Peyer's patch (tissue), 4 donors: ENCODE data around the gene FAM169A. TPM values are rescaled to one million over a fixed set of nuclear protein-coding genes. Genes with fewer than 3 reads are reported as not detected.
"Not testable (repeated sequence)": the region's sequence is repeated elsewhere in the genome, so short reads cannot be mapped to it uniquely, and the experiment has no call there.

Experiments
- DNase-seq, 3 donors: peaks; one replicate each; pipeline ENCODE4 v3.0.0-alpha.2; 2017 to 2019
- H3K27ac ChIP-seq, 4 donors: fragments of 200-600 bp; sonication (generic); one replicate each; pipeline ENCODE4 v1.5.1; 2016 to 2019
- H3K27me3 ChIP-seq, 2 donors: fragments of 200-600 bp; sonication (generic); one replicate each; pipeline ENCODE4 v1.5.1; 2019
- H3K36me3 ChIP-seq, 3 donors: fragments of 200-600 bp; sonication (generic); one replicate each; pipeline ENCODE4 v1.5.1; 2016 to 2019
- H3K4me1 ChIP-seq, 4 donors: fragments of 200-600 bp; sonication (generic); one replicate each; pipeline ENCODE4 v1.5.1; 2016 to 2019
- H3K4me3 ChIP-seq, 4 donors: fragments of 200-600 bp; sonication (generic); 1 replicate in 3 of 4; 2 replicates in 1 of 4; pipeline ENCODE4 v1.5.1; 2016 to 2019; ENCODE audit warnings: mild to moderate bottlenecking in 1 of 4
- H3K9me3 ChIP-seq, 4 donors: fragments of 200-600 bp; sonication (generic); one replicate each; pipeline ENCODE4 v1.5.1; 2016 to 2019; ENCODE audit warnings: mild to moderate bottlenecking in 1 of 4
- CTCF ChIP-seq, 6 experiments: fragments of 450-650 bp in 4 of 6; fragments of 200-600 bp in 2 of 6; sonication (generic) in 1 of 6; IDR thresholded peaks; one replicate each; pipeline ENCODE4 v1.5.1; 2017 to 2019; ENCODE audit warnings: antibody characterized with exemption in 6 of 6, mild to moderate bottlenecking in 3 of 6, moderate library complexity in 1 of 6
- POLR2A ChIP-seq, 2 donors: fragments of 450-650 bp; IDR thresholded peaks; one replicate each; pipeline ENCODE4 v1.5.1; 2017; ENCODE audit warnings: antibody characterized with exemption in 2 of 2, mild to moderate bottlenecking in 2 of 2, moderate library complexity in 2 of 2
- total RNA-seq, 4 donors: library from RNA; depleted of rRNA; stranded (reverse); fragments of >200 nt; gene quantifications; one replicate each; pipeline ENCODE4 v1.1.0, GENCODE V29; 2016

Gene FAM169A
- total RNA-seq, 4 donors from 2014 or later, result 1.7 to 6.0 (median 2.9) TPM

- no peak overlapping the region for H3K4me3 ChIP-seq
- H3K4me1 ChIP-seq, result peaks cover 0 to 12% (median 3%) of the 10 kb centered on the region in 4 donors
- H3K9me3 ChIP-seq, result no peaks in the 10 kb centered on the region
- H3K27ac ChIP-seq, result no peak overlapping the region
- no peaks in the 10 kb centered on the region for H3K36me3 ChIP-seq
- H3K27me3 ChIP-seq, result peaks cover 0 to 29% of the 10 kb centered on the region in 2 donors
- no peak for DNase-seq
- no peak for TF ChIP-seq CTCF (IDR thresholded peaks at IDR 0.05)
- no peak for TF ChIP-seq POLR2A (IDR thresholded peaks at IDR 0.05)
Observed at GRCh38 chr5:74862221-74862620, 4.0 kb downstream of the FAM169A start.

- not testable (repeated sequence) for H3K4me1 ChIP-seq, DNase-seq, H3K27ac ChIP-seq, H3K27me3 ChIP-seq, H3K4me3 ChIP-seq, H3K36me3 ChIP-seq, H3K9me3 ChIP-seq
Observed at GRCh38 chr5:74856975-74857374, 9.2 kb downstream of the FAM169A start.

GRCh38 chr5:74853256-74853655 is 12.9 kb downstream of the FAM169A start:
- Histone ChIP-seq H3K27ac (no peak overlapping the region), H3K27me3 (no peaks in the 10 kb centered on the region), H3K9me3 (no peaks in the 10 kb centered on the region), H3K4me1 (no peaks in the 10 kb centered on the region), H3K36me3 (no peaks in the 10 kb centered on the region), H3K4me3 (no peak overlapping the region)
- no peak for TF ChIP-seq POLR2A (IDR thresholded peaks at IDR 0.05)
- no peak for TF ChIP-seq CTCF (IDR thresholded peaks at IDR 0.05)
- no peak for DNase-seq

GRCh38 chr5:74851684-74852353 is 14.4 kb downstream of the FAM169A start:
- DNase-seq, result no peak
- Histone ChIP-seq H3K27ac (no peak overlapping the region), H3K27me3 (no peaks in the 10 kb centered on the region), H3K4me1 (no peaks in the 10 kb centered on the region), H3K4me3 (no peak overlapping the region), H3K9me3 (no peaks in the 10 kb centered on the region), H3K36me3 (no peaks in the 10 kb centered on the region)
- TF ChIP-seq CTCF (IDR thresholded peaks at IDR 0.05), result no peak
- TF ChIP-seq POLR2A (IDR thresholded peaks at IDR 0.05), result no peak

- Histone ChIP-seq H3K4me3 (no peak overlapping the region), H3K36me3 (no peaks in the 10 kb centered on the region), H3K4me1 (no peaks in the 10 kb centered on the region), H3K27me3 (no peaks in the 10 kb centered on the region), H3K9me3 (no peaks in the 10 kb centered on the region), H3K27ac (no peak overlapping the region)
- no peak for DNase-seq
- TF ChIP-seq CTCF (IDR thresholded peaks at IDR 0.05) (no peak), POLR2A (IDR thresholded peaks at IDR 0.05) (no peak)
Observed at GRCh38 chr5:74850789-74851425, 15.3 kb downstream of the FAM169A start.

GRCh38 chr5:74850030-74850429 is 16.2 kb downstream of the FAM169A start:
- Histone ChIP-seq H3K36me3 (no peaks in the 10 kb centered on the region), H3K27ac (no peak overlapping the region)
- no peak for TF ChIP-seq CTCF (IDR thresholded peaks at IDR 0.05)
- no peak for TF ChIP-seq POLR2A (IDR thresholded peaks at IDR 0.05)

More at GRCh38 chr5:74850030-74850429, 16.2 kb downstream of the FAM169A start:
- Histone ChIP-seq H3K9me3 (no peaks in the 10 kb centered on the region), H3K4me3 (no peak overlapping the region), H3K27me3 (no peaks in the 10 kb centered on the region), H3K4me1 (no peaks in the 10 kb centered on the region)
- no peak for DNase-seq
